Measurements from ENCODE around the gene LILRA1.

The LILRA1 gene

GRCh38 chr19:54607785-54608150 lies 14.3 kb downstream of the LILRA1 start:
- Histone ChIP-seq H3K79me2 (ENCODE audit: control insufficient read depth, low read length) (no peaks in the 10 kb centered on the region), H3K4me1 (ENCODE audit: control insufficient read depth, low read length) (peaks cover 45% of the 10 kb centered on the region), H3F3A (ENCODE audit: control insufficient read depth, insufficient read depth) (peaks cover 3% of the 10 kb centered on the region), H4K20me1 (ENCODE audit: control insufficient read depth, insufficient read depth, low read depth, low read length) (no peaks in the 10 kb centered on the region), H3K27me3 (ENCODE audit: control insufficient read depth, low read length) (no peaks in the 10 kb centered on the region), H3K4me2 (ENCODE audit: low read length) (no peak overlapping the region), H3K27ac (ENCODE audit: low read depth, low read length) (no peak overlapping the region), H3K4me3 (ENCODE audit: low read length) (no peak overlapping the region), H3K9me3 (ENCODE audit: control insufficient read depth, insufficient read depth, low read length) (peaks cover 20% of the 10 kb centered on the region; the same call in 1 of the 2 replicates), H3K9me2 (replicated peaks; ENCODE audit: control insufficient read depth, low read length) (no peaks in the 10 kb centered on the region), H3K36me3 (ENCODE audit: control insufficient read depth, low read length) (no peaks in the 10 kb centered on the region)
- TF ChIP-seq CTCF (IDR thresholded peaks at IDR 0.05; ENCODE audit: low read depth, low read length, poor library complexity, severe bottlenecking) (no peak), EZH2phosphoT487 (IDR thresholded peaks at IDR 0.05; ENCODE audit: borderline replicate concordance, low read length) (no peak)

- H3K4me2 ChIP-seq (ENCODE audit: low read length) = no peak overlapping the region
- no peaks in the 10 kb centered on the region for H3K36me3 ChIP-seq (ENCODE audit: control insufficient read depth, low read length)
- H3K4me3 ChIP-seq (ENCODE audit: low read length) = no peak overlapping the region
- H3F3A ChIP-seq (ENCODE audit: control insufficient read depth, insufficient read depth) = peaks cover 3% of the 10 kb centered on the region
- peaks cover 20% of the 10 kb centered on the region; the same call in 1 of the 2 replicates for H3K9me3 ChIP-seq (ENCODE audit: control insufficient read depth, insufficient read depth, low read length)
- H4K20me1 ChIP-seq (ENCODE audit: control insufficient read depth, insufficient read depth, low read depth, low read length) = no peaks in the 10 kb centered on the region
- TF ChIP-seq EZH2phosphoT487 (IDR thresholded peaks at IDR 0.05; ENCODE audit: borderline replicate concordance, low read length) (no peak), CTCF (IDR thresholded peaks at IDR 0.05; ENCODE audit: low read depth, low read length, poor library complexity, severe bottlenecking) (no peak)
- no peaks in the 10 kb centered on the region for H3K79me2 ChIP-seq (ENCODE audit: control insufficient read depth, low read length)
- no peaks in the 10 kb centered on the region for H3K27me3 ChIP-seq (ENCODE audit: control insufficient read depth, low read length)
- peaks cover 47% of the 10 kb centered on the region for H3K4me1 ChIP-seq (ENCODE audit: control insufficient read depth, low read length)
- H3K27ac ChIP-seq (ENCODE audit: low read depth, low read length) = no peak overlapping the region
- H3K9me2 ChIP-seq (replicated peaks; ENCODE audit: control insufficient read depth, low read length) = no peaks in the 10 kb centered on the region
These were observed 14.8 kb downstream of the LILRA1 start for GRCh38 chr19:54608205-54608604.

GRCh38 chr19:54608792-54609191 lies 15.4 kb downstream of the LILRA1 start:
- Histone ChIP-seq H3K9me3 (ENCODE audit: control insufficient read depth, insufficient read depth, low read length) (peaks cover 20% of the 10 kb centered on the region; the same call in 1 of the 2 replicates), H4K20me1 (ENCODE audit: control insufficient read depth, insufficient read depth, low read depth, low read length) (no peaks in the 10 kb centered on the region)

GRCh38 chr19:54609356-54609791 lies 15.9 kb downstream of the LILRA1 start:
- Histone ChIP-seq H3K9me2 (replicated peaks; ENCODE audit: control insufficient read depth, low read length) (no peaks in the 10 kb centered on the region), H3K9me3 (ENCODE audit: control insufficient read depth, insufficient read depth, low read length) (peaks cover 20% of the 10 kb centered on the region; the same call in 1 of the 2 replicates), H3K4me1 (ENCODE audit: control insufficient read depth, low read length) (peaks cover 56% of the 10 kb centered on the region), H3F3A (ENCODE audit: control insufficient read depth, insufficient read depth) (peaks cover 8% of the 10 kb centered on the region), H3K79me2 (ENCODE audit: control insufficient read depth, low read length) (no peaks in the 10 kb centered on the region), H3K4me2 (ENCODE audit: low read length) (no peak overlapping the region), H4K20me1 (ENCODE audit: control insufficient read depth, insufficient read depth, low read depth, low read length) (no peaks in the 10 kb centered on the region), H3K27ac (ENCODE audit: low read depth, low read length) (no peak overlapping the region), H3K27me3 (ENCODE audit: control insufficient read depth, low read length) (no peaks in the 10 kb centered on the region), H3K4me3 (ENCODE audit: low read length) (no peak overlapping the region), H3K36me3 (ENCODE audit: control insufficient read depth, low read length) (no peaks in the 10 kb centered on the region)
- no peak for TF ChIP-seq CTCF (IDR thresholded peaks at IDR 0.05; ENCODE audit: low read depth, low read length, poor library complexity, severe bottlenecking)
- no peak for TF ChIP-seq EZH2phosphoT487 (IDR thresholded peaks at IDR 0.05; ENCODE audit: borderline replicate concordance, low read length)

More at GRCh38 chr19:54608792-54609191, 15.4 kb downstream of the LILRA1 start:
- Histone ChIP-seq H3K27ac (ENCODE audit: low read depth, low read length) (no peak overlapping the region), H3K27me3 (ENCODE audit: control insufficient read depth, low read length) (no peaks in the 10 kb centered on the region), H3K9me2 (replicated peaks; ENCODE audit: control insufficient read depth, low read length) (no peaks in the 10 kb centered on the region), H3F3A (ENCODE audit: control insufficient read depth, insufficient read depth) (peaks cover 3% of the 10 kb centered on the region), H3K4me1 (ENCODE audit: control insufficient read depth, low read length) (peaks cover 50% of the 10 kb centered on the region), H3K79me2 (ENCODE audit: control insufficient read depth, low read length) (no peaks in the 10 kb centered on the region), H3K4me3 (ENCODE audit: low read length) (no peak overlapping the region), H3K4me2 (ENCODE audit: low read length) (no peak overlapping the region), H3K36me3 (ENCODE audit: control insufficient read depth, low read length) (no peaks in the 10 kb centered on the region)
- no peak for TF ChIP-seq EZH2phosphoT487 (IDR thresholded peaks at IDR 0.05; ENCODE audit: borderline replicate concordance, low read length)

All from DOHH2 (cell line).